Testis (tissue), 3 donors: Measurements from ENCODE around the gene VMP1. TPM values are rescaled to one million over a fixed set of nuclear protein-coding genes. Genes with fewer than 3 reads are reported as not detected.
A peak's percentile ranks its signal among the peaks of the same experiment; 100 is the strongest.
"Not testable (repeated sequence)": the region's sequence is repeated elsewhere in the genome, so short reads cannot be mapped to it uniquely, and the experiment has no call there.

ENCODE experiments used
- DNase-seq: peaks from one replicate; pipeline ENCODE4 v3.0.0-alpha.2; 2019
- H3K27ac ChIP-seq, 2 donors: fragments of 200-600 bp; sonication (generic); one replicate each; pipeline ENCODE4 v1.5.1; 2019
- H3K27me3 ChIP-seq: fragments of 200-600 bp; sonication (generic); one replicate; pipeline ENCODE4 v1.5.1; 2019
- H3K36me3 ChIP-seq: fragments of 200-600 bp; sonication (generic); one replicate; pipeline ENCODE4 v1.5.1; 2017; ENCODE audit warnings: low read depth; ENCODE audit errors: missing control alignments
- H3K4me1 ChIP-seq: fragments of 200-600 bp; sonication (generic); one replicate; pipeline ENCODE4 v1.5.1; 2019
- H3K4me3 ChIP-seq, 2 donors: fragments of 200-600 bp; sonication (generic); one replicate each; pipeline ENCODE4 v1.5.1; 2017 to 2019
- H3K9me3 ChIP-seq: fragments of 200-600 bp; sonication (generic); one replicate; pipeline ENCODE4 v1.5.1; 2017
- CTCF ChIP-seq, 3 experiments: fragments of 450-650 bp in 2 of 3; fragments of 200-600 bp in 1 of 3; sonication (generic) in 1 of 3; IDR thresholded peaks; one replicate each; pipeline ENCODE4 v1.5.1; 2016 to 2019; ENCODE audit warnings: antibody characterized with exemption in 3 of 3, mild to moderate bottlenecking in 2 of 3, moderate library complexity in 1 of 3
- POLR2A ChIP-seq: fragments of 450-650 bp; IDR thresholded peaks from one replicate; pipeline ENCODE4 v1.6.1; 2017; ENCODE audit warnings: antibody characterized with exemption, mild to moderate bottlenecking, moderate library complexity
- WGBS, 2 donors: methylation state at CpG; one replicate each; pipeline ENCODE4 v1.1.5; 2018; 5-methylcytosine and 5-hydroxymethylcytosine counted together
- intact Hi-C: fragments of 100-400 bp; cut with DNase I; formaldehyde crosslinking; loops from one replicate; pipeline ENCODE4 v1.15.1; 2023; ENCODE audit warnings: low total_unique reads
- polyA plus RNA-seq: library from polyadenylated mRNA; stranded (reverse); fragments of 350-450 nt; fragmentation: Illumina TruSeq; extraction: RNeasy Lipid Tissue Mini Kit (QIAGEN cat#74804); gene quantifications from one replicate; pipeline ENCODE4 v1.2.3, GENCODE V29; 2014; ENCODE audit warnings: low read depth, low replicate concordance; ENCODE audit not compliant: insufficient read depth
- total RNA-seq, 2 donors: library from RNA; depleted of rRNA; stranded (reverse); fragments of >200 nt; gene quantifications; one replicate each; pipeline ENCODE4 v1.2.3, GENCODE V29; 2016

VMP1 gene
- total and polyA plus RNA-seq, 3 donors from 2014 or later = 63.1 to 144 (median 108) TPM

GRCh38 chr17:59783221-59784047, 76.0 kb downstream of the VMP1 start:
- no peaks in the 10 kb centered on the region for H3K36me3 ChIP-seq
- TF ChIP-seq POLR2A (no peak), CTCF (IDR thresholded peaks at IDR 0.05) (no peak)
- no peaks in the 10 kb centered on the region for H3K27me3 ChIP-seq
- no peak for DNase-seq
- no peaks in the 10 kb centered on the region for H3K9me3 ChIP-seq
- intact Hi-C loops = no loop called here
- H3K4me3 ChIP-seq = no peak overlapping the region
- peak overlapping the region; percentile 56 to 85 for H3K27ac ChIP-seq
- H3K4me1 ChIP-seq = peaks cover 6% of the 10 kb centered on the region
- WGBS, 2 donors = 42 to 45% methylated on average over 5 of the region's 5 CpGs

GRCh38 chr17:59785091-59785799, 77.8 kb downstream of the VMP1 start:
- Histone ChIP-seq H3K4me3 (no peak overlapping the region), H3K4me1 (peaks cover 6% of the 10 kb centered on the region), H3K9me3 (no peaks in the 10 kb centered on the region), H3K27me3 (no peaks in the 10 kb centered on the region), H3K27ac (peak overlapping the region in 1 of 2 donors; percentile 85), H3K36me3 (no peaks in the 10 kb centered on the region)
- no peak for DNase-seq
- WGBS, 2 donors = 91 to 93% methylated on average over 8 of the region's 8 CpGs
- TF ChIP-seq POLR2A (no peak), CTCF (IDR thresholded peaks at IDR 0.05) (no peak)
- intact Hi-C loops = no loop called here

DNA sequence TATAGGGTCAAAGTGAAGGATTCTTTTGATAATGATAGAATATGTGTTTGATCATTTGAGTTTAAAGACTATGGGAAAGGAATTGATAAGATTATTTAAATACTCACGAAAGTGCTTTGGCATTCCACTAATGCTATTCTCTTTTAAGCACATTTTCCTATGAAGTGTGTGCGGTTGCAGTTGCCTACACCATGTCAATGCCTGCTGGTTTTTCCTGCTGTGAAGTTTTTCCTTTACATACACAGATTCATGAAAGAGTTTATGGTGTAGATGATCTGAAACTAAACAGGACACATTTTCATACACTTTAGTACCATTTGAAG, 78.7 kb downstream of the VMP1 start:
- DNase-seq = no peak
- Histone ChIP-seq H3K4me1 (peaks cover 6% of the 10 kb centered on the region), H3K27me3 (no peaks in the 10 kb centered on the region), H3K36me3 (no peaks in the 10 kb centered on the region), H3K27ac (peak overlapping the region in 1 of 2 donors; percentile 49), H3K9me3 (no peaks in the 10 kb centered on the region), H3K4me3 (no peak overlapping the region)
- TF ChIP-seq POLR2A = no peak
- no peak for TF ChIP-seq CTCF (IDR thresholded peaks at IDR 0.05)
- WGBS, 2 donors = 77 to 85% methylated on average over 2 of the region's 2 CpGs
- intact Hi-C loops = no loop called here

DNA sequence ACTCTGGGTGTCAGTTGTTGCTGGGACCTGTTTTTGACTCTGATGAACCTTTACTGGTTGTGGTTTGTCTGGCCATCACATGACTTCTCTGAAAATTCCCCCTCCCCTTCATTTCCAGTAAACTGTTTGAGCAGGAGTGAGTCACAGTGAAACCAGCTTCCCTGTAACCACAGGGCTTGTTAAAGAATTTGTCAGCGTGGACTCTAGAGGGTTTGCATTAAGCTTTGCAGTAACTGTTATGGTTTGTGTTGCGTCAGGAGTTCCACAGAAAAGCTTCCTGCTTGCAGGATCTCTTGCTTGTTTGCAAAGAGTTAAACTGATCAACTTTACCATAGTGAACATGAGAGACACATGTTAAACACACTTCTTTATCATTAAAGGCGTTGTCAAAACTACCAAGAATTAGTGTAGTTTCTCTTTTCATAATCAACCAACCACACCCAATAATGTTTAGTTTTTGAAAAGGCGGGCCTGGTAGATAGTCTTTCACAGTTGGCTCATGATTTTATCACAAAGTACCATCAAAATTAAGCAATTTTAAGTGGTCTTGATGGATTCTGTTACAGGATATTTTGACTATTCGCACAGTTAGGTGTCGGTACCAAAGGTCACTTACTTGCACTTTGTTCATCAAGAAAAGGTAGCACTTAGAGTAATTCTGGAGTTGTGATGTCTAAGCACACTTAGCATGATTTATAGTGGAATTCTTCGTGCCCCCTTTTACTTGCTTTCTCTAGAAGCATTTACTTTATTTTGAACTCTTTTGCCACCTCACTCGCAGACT, 79.3 kb downstream of the VMP1 start:
- TF ChIP-seq CTCF (IDR thresholded peaks at IDR 0.05) = no peak
- intact Hi-C loops = no loop called here
- peaks cover 6% of the 10 kb centered on the region for H3K4me1 ChIP-seq
- H3K36me3 ChIP-seq = no peaks in the 10 kb centered on the region
- H3K27me3 ChIP-seq = no peaks in the 10 kb centered on the region
- peak; percentile 30 for DNase-seq
- 70 to 76% methylated on average over 8 of the region's 8 CpGs for WGBS, 2 donors
- H3K4me3 ChIP-seq = no peak overlapping the region
- peak overlapping the region in 1 of 2 donors; percentile 49 for H3K27ac ChIP-seq
- H3K9me3 ChIP-seq = no peaks in the 10 kb centered on the region

DNA sequence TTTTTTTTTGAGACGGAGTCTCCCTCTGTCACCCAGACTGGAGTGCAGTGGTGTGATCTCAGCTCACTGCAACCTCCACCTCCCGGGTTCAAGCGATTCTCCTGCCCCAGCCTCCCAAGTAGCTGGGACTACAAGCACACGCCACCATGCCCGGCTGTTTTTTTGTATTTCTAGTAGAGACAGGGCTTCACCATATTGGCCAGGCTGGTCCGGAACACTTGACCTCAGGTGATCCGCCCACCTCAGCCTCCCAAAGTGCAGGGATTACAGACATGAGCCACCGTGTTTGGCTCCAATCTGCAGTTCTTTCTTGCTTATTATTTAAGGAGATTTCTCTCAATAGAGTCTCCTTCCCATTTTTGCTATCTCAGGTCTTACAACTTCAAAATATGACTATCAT, 82.4 kb downstream of the VMP1 start:
- H3K36me3 ChIP-seq, H3K4me1 ChIP-seq, H3K9me3 ChIP-seq, H3K27me3 ChIP-seq, H3K4me3 ChIP-seq, DNase-seq, H3K27ac ChIP-seq, intact Hi-C loops: not testable (repeated sequence)
- 83 to 91% methylated on average over 8 of the region's 8 CpGs for WGBS, 2 donors

DNA sequence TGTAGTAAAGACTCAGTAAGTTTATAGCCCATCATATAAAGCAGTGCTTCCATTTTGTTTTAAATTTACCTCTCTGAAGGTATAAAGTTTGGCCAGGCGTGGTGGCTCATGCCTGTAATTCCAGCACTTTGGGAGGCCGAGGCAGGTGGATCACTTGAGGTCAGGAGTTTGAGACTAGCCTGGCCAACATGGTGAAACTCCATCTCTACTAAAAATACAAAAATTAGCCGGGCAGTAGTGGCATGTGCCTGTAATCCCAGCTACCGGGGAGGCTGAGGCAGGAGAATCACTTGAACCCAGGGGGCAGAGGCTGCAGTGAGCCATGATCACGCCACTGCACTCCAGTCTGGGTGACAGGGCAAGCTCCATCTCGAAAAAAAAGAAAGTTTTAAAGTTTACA, 83.0 kb downstream of the VMP1 start:
- H3K27ac ChIP-seq, H3K4me1 ChIP-seq, DNase-seq, H3K9me3 ChIP-seq, H3K4me3 ChIP-seq, H3K27me3 ChIP-seq, H3K36me3 ChIP-seq, intact Hi-C loops: not testable (repeated sequence)
- WGBS, 2 donors = 84 to 92% methylated on average over 6 of the region's 6 CpGs
